Fibroblast of pulmonary artery (primary cell): ENCODE measurements around the gene WDR18.

ENCODE experiments used
- DNase-seq: peaks from one replicate; pipeline ENCODE4 v3.0.0-alpha.2; 2010; ENCODE audit warnings: low read depth
- H3K4me3 ChIP-seq: replicated peaks from 2 replicates; pipeline ENCODE4 v1.5.1; 2011; ENCODE audit warnings: low read depth, mild to moderate bottlenecking, control low read depth, low read length, moderate library complexity
- CTCF ChIP-seq: IDR thresholded peaks from 2 replicates; pipeline ENCODE4 v1.5.1; 2011; ENCODE audit warnings: mild to moderate bottlenecking, control low read depth, low read length, inconsistent platforms; ENCODE audit errors: missing control alignments

WDR18 gene

GRCh38 chr19:961866-962620 is 22.1 kb upstream of the WDR18 start:
- DNase-seq, result no peak
- no peak overlapping the region for H3K4me3 ChIP-seq
- TF ChIP-seq CTCF, result no peak

GRCh38 chr19:962683-963400 is 21.3 kb upstream of the WDR18 start:
- TF ChIP-seq CTCF, result no peak
- H3K4me3 ChIP-seq, result no peak overlapping the region
- DNase-seq, result no peak

- TF ChIP-seq CTCF, result no peak
- no peak for DNase-seq
- no peak overlapping the region for H3K4me3 ChIP-seq
Measured at GRCh38 chr19:963486-963951, 20.6 kb upstream of the WDR18 start.

GRCh38 chr19:964116-964520 is 20.0 kb upstream of the WDR18 start:
- H3K4me3 ChIP-seq, result no peak overlapping the region
- no peak for TF ChIP-seq CTCF
- DNase-seq, result no peak

- H3K4me3 ChIP-seq, result no peak overlapping the region
- DNase-seq, result no peak
- no peak for TF ChIP-seq CTCF
Measured at GRCh38 chr19:964761-965694, 19.1 kb upstream of the WDR18 start.

GRCh38 chr19:966485-967088 is 17.6 kb upstream of the WDR18 start:
- no peak for TF ChIP-seq CTCF
- H3K4me3 ChIP-seq, result no peak overlapping the region
- no peak for DNase-seq
